Activated naive CD8-positive, alpha-beta T cell (primary cell): ENCODE results near the gene UVRAG.
"Not testable (repeated sequence)": the region's sequence is repeated elsewhere in the genome, so short reads cannot be mapped to it uniquely, and the experiment has no call there.

Experiments used
- H3K27ac Mint-ChIP-seq: one replicate; pipeline ENCODE4 v1.8.0; 2021; ENCODE audit warnings: mixed read lengths
- H3K27me3 Mint-ChIP-seq: one replicate; pipeline ENCODE4 v1.8.0; 2021; ENCODE audit warnings: mixed read lengths
- H3K36me3 Mint-ChIP-seq: one replicate; pipeline ENCODE4 v1.8.0; 2021; ENCODE audit warnings: mixed read lengths
- H3K4me1 Mint-ChIP-seq: one replicate; pipeline ENCODE4 v1.8.0; 2021; ENCODE audit warnings: low read depth, mixed read lengths
- H3K4me3 Mint-ChIP-seq: one replicate; pipeline ENCODE4 v1.8.0; 2021; ENCODE audit warnings: mild to moderate bottlenecking, mixed read lengths
- H3K9me3 Mint-ChIP-seq: one replicate; pipeline ENCODE4 v1.8.0; 2021; ENCODE audit warnings: low read depth, mixed read lengths

The UVRAG gene

GRCh38 chr11:76054330-76054729, 239.3 kb downstream of the UVRAG start:
- Mint-ChIP-seq H3K4me1 (no peaks in the 10 kb centered on the region), H3K36me3 (peaks cover 24% of the 10 kb centered on the region), H3K27ac (no peak overlapping the region)

DNA sequence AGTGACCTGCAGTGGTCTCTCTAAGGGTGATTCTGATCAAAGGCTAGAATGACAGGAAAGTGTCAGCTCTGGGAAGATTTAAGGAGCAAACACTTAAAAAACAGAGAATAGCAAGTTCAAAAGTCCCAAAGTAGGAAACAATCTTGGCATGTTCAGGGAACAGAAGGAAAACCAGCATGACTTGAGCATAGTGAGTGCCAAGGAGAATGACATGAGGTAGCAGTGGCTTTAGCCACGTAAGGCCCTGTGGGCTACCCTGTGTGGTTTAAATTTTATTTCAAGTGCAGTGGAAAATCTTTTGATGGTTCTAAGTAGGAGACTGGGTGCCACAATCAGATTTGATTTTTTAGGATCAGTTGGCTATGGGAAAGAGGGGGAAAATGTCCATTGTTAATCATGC, 241.9 kb downstream of the UVRAG start:
- Mint-ChIP-seq H3K4me1 (no peaks in the 10 kb centered on the region), H3K4me3 (no peak overlapping the region), H3K27me3 (no peaks in the 10 kb centered on the region), H3K9me3 (no peaks in the 10 kb centered on the region), H3K27ac (no peak overlapping the region), H3K36me3 (peaks cover 25% of the 10 kb centered on the region)

More at GRCh38 chr11:76054330-76054729, 239.3 kb downstream of the UVRAG start:
- no peak overlapping the region for H3K4me3 Mint-ChIP-seq
- H3K9me3 Mint-ChIP-seq, result no peaks in the 10 kb centered on the region
- no peaks in the 10 kb centered on the region for H3K27me3 Mint-ChIP-seq

- not testable (repeated sequence) for H3K4me3 Mint-ChIP-seq, H3K9me3 Mint-ChIP-seq, H3K27me3 Mint-ChIP-seq, H3K27ac Mint-ChIP-seq, H3K4me1 Mint-ChIP-seq
- H3K36me3 Mint-ChIP-seq, result peaks cover 16% of the 10 kb centered on the region
Observed at GRCh38 chr11:76060475-76061036, 245.5 kb downstream of the UVRAG start.

DNA sequence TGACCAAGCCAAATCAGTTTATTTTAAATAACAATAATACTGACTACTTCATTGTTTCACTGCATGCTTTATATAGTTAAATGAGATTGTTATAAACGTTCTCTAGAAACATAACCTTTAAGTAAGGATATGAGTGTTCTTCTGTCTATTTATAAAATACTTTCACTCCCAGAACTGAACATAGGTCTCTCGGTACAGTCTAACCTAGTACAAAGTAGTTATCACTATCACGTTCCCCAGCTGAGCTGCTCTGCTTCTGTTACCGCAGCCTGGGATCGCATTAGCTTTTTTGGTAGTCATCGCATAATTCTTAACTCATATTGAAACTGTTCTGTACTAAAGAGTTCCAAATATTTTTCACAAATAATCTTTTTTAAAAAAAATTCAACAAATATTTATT, 247.7 kb downstream of the UVRAG start:
- no peak overlapping the region for H3K4me3 Mint-ChIP-seq
- no peak overlapping the region for H3K27ac Mint-ChIP-seq
- no peaks in the 10 kb centered on the region for H3K4me1 Mint-ChIP-seq
- no peaks in the 10 kb centered on the region for H3K27me3 Mint-ChIP-seq
- peaks cover 25% of the 10 kb centered on the region for H3K36me3 Mint-ChIP-seq
- no peaks in the 10 kb centered on the region for H3K9me3 Mint-ChIP-seq

DNA sequence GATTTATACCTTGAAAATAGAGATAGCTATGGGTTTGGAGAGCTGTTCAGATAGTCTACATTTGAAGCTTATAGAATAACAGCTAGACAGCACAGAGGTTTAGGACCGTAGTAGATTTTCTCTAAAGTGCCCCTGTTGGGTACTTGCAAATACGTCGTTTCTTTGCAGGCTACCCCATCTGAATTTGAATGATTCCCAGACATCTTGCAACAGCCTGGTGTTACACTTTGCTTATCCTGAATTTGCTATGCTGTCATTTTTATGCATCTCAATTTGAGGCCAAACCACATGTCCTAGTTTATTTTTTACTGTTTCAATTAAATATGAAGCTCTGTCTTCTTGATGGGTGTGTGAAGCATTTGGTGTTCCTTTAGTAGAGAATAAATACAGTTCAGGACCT, 249.2 kb downstream of the UVRAG start:
- Mint-ChIP-seq H3K27me3 (no peaks in the 10 kb centered on the region), H3K36me3 (peaks cover 30% of the 10 kb centered on the region), H3K9me3 (no peaks in the 10 kb centered on the region), H3K4me3 (no peak overlapping the region), H3K4me1 (no peaks in the 10 kb centered on the region), H3K27ac (no peak overlapping the region)

GRCh38 chr11:76067099-76067498, 252.1 kb downstream of the UVRAG start:
- Mint-ChIP-seq H3K27ac (no peak overlapping the region), H3K9me3 (no peaks in the 10 kb centered on the region), H3K27me3 (no peaks in the 10 kb centered on the region), H3K4me3 (no peak overlapping the region), H3K36me3 (peaks cover 31% of the 10 kb centered on the region), H3K4me1 (no peaks in the 10 kb centered on the region)

- no peaks in the 10 kb centered on the region for H3K9me3 Mint-ChIP-seq
- H3K27ac Mint-ChIP-seq, result no peak overlapping the region
- H3K4me3 Mint-ChIP-seq, result no peak overlapping the region
- no peaks in the 10 kb centered on the region for H3K27me3 Mint-ChIP-seq
- H3K4me1 Mint-ChIP-seq, result no peaks in the 10 kb centered on the region
- peaks cover 31% of the 10 kb centered on the region for H3K36me3 Mint-ChIP-seq
Observed at GRCh38 chr11:76069001-76069400, 254.0 kb downstream of the UVRAG start.

- H3K27ac Mint-ChIP-seq, result no peak overlapping the region
Observed at GRCh38 chr11:76071090-76071489, 256.1 kb downstream of the UVRAG start.

DNA sequence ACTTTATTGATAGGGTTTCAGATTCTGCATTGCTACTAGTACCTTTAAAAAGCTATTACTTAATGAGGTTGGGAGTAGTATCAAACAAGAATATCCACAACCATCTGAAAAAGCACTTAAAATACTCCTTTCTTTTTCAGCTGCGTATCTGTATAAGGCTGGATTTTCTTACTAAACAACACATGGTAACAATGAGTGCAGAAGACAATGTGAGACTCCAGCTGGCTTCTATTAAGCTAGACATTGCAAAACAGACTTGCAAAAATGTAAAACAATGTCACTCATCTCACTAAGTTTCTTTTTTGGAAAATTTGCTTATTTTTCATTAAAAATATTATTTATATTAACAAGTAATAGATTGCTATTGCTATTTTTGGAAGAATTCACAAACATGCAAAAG, 258.7 kb downstream of the UVRAG start:
- no peak overlapping the region for H3K27ac Mint-ChIP-seq
- peaks cover 23% of the 10 kb centered on the region for H3K4me1 Mint-ChIP-seq
- H3K27me3 Mint-ChIP-seq, result no peaks in the 10 kb centered on the region
- H3K4me3 Mint-ChIP-seq, result no peak overlapping the region
- H3K9me3 Mint-ChIP-seq, result no peaks in the 10 kb centered on the region
- H3K36me3 Mint-ChIP-seq, result peaks cover 23% of the 10 kb centered on the region

More at GRCh38 chr11:76071090-76071489, 256.1 kb downstream of the UVRAG start:
- no peak overlapping the region for H3K4me3 Mint-ChIP-seq
- H3K36me3 Mint-ChIP-seq, result peaks cover 31% of the 10 kb centered on the region
- no peaks in the 10 kb centered on the region for H3K27me3 Mint-ChIP-seq
- no peaks in the 10 kb centered on the region for H3K9me3 Mint-ChIP-seq
- peaks cover 9% of the 10 kb centered on the region for H3K4me1 Mint-ChIP-seq

- H3K4me1 Mint-ChIP-seq, result peaks cover 23% of the 10 kb centered on the region
- no peaks in the 10 kb centered on the region for H3K9me3 Mint-ChIP-seq
- H3K4me3 Mint-ChIP-seq, result no peak overlapping the region
- peaks cover 25% of the 10 kb centered on the region for H3K36me3 Mint-ChIP-seq
- no peak overlapping the region for H3K27ac Mint-ChIP-seq
- no peaks in the 10 kb centered on the region for H3K27me3 Mint-ChIP-seq
Observed at GRCh38 chr11:76074148-76075095, 259.4 kb downstream of the UVRAG start.

DNA sequence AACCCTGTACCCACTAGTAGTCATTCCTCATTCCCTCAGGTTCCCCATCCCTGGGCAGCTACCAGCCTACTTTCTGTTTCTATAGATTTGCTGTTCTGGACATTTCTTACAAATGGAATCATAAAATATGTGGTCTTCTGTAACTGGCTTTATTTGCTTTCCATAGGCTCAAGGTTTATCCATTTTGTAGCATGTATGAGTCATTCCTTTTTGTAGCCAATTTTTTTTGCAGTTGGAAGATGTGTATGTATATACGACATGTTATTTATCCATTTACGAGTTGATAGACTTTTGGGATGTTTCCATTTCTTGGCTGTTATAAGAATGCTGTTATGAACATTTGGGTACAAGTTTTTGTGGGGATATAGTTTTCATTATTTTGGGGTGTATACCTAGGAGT, 260.7 kb downstream of the UVRAG start:
- H3K27ac Mint-ChIP-seq, result no peak overlapping the region
- H3K4me1 Mint-ChIP-seq, result peaks cover 23% of the 10 kb centered on the region
- H3K27me3 Mint-ChIP-seq, result no peaks in the 10 kb centered on the region
- H3K9me3 Mint-ChIP-seq, result no peaks in the 10 kb centered on the region
- no peak overlapping the region for H3K4me3 Mint-ChIP-seq
- peaks cover 25% of the 10 kb centered on the region for H3K36me3 Mint-ChIP-seq

DNA sequence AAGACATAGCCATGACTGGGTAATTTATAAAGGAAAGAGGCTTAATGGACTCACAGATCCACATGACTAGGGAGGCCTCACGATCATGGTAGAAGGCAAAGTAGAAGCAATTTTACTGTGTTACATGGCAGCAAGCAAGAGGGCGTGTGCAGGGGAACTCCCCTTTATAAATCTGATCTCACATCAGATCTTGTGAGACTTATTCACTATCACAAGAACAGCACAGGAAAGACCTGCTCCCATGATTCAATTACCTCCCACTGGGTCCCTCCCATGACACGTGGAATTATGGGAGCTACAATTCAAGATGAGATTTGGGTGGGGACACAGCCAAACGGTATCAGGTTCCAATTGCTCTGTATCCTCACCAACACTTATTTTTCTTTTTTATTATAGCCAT, 261.2 kb downstream of the UVRAG start:
- not testable (repeated sequence) for H3K4me3 Mint-ChIP-seq, H3K27ac Mint-ChIP-seq, H3K27me3 Mint-ChIP-seq, H3K9me3 Mint-ChIP-seq
- peaks cover 23% of the 10 kb centered on the region for H3K4me1 Mint-ChIP-seq
- H3K36me3 Mint-ChIP-seq, result peaks cover 22% of the 10 kb centered on the region

- no peak overlapping the region for H3K27ac Mint-ChIP-seq
- no peaks in the 10 kb centered on the region for H3K27me3 Mint-ChIP-seq
- no peak overlapping the region for H3K4me3 Mint-ChIP-seq
- H3K9me3 Mint-ChIP-seq, result no peaks in the 10 kb centered on the region
- peaks cover 21% of the 10 kb centered on the region for H3K36me3 Mint-ChIP-seq
- H3K4me1 Mint-ChIP-seq, result peaks cover 23% of the 10 kb centered on the region
Observed at GRCh38 chr11:76076749-76077148, 261.7 kb downstream of the UVRAG start.

GRCh38 chr11:76077575-76078150, 262.7 kb downstream of the UVRAG start:
- peaks cover 19% of the 10 kb centered on the region for H3K36me3 Mint-ChIP-seq
- no peak overlapping the region for H3K4me3 Mint-ChIP-seq
- peaks cover 23% of the 10 kb centered on the region for H3K4me1 Mint-ChIP-seq
- H3K9me3 Mint-ChIP-seq, result no peaks in the 10 kb centered on the region
- no peaks in the 10 kb centered on the region for H3K27me3 Mint-ChIP-seq
- H3K27ac Mint-ChIP-seq, result no peak overlapping the region

GRCh38 chr11:76081084-76081483, 266.1 kb downstream of the UVRAG start:
- not testable (repeated sequence) for H3K4me3 Mint-ChIP-seq, H3K27ac Mint-ChIP-seq, H3K9me3 Mint-ChIP-seq, H3K27me3 Mint-ChIP-seq
- H3K36me3 Mint-ChIP-seq, result peaks cover 12% of the 10 kb centered on the region
- peaks cover 13% of the 10 kb centered on the region for H3K4me1 Mint-ChIP-seq
